Omental fat pad (tissue), 4 donors: ENCODE data around the gene UCN3. TPM values are rescaled to one million over a fixed set of nuclear protein-coding genes. Genes with fewer than 3 reads are reported as not detected.
"Not testable (repeated sequence)": the region's sequence is repeated elsewhere in the genome, so short reads cannot be mapped to it uniquely, and the experiment has no call there.

Experiments
- ATAC-seq: fragments of 150-250 bp; one replicate; pipeline ENCODE4 v1.9.1; 2016; ENCODE audit warnings: mild to moderate bottlenecking, moderate library complexity; ENCODE audit not compliant: low FRiP score
- DNase-seq: peaks from one replicate; pipeline ENCODE4 v3.0.0-alpha.2; 2019; ENCODE audit warnings: low spot score
- CTCF ChIP-seq, 3 donors: fragments of 450-650 bp; IDR thresholded peaks; one replicate each; pipeline ENCODE4 v1.5.1; 2016 to 2017; ENCODE audit warnings: antibody characterized with exemption in 3 of 3, mild to moderate bottlenecking in 3 of 3, moderate library complexity in 2 of 3
- total RNA-seq, 4 donors: library from RNA; depleted of rRNA; stranded (reverse); fragments of >200 nt; gene quantifications; one replicate each; pipeline ENCODE4 v1.1.0, GENCODE V29; 2016

Gene UCN3
- total RNA-seq, 4 donors from 2014 or later, result not detected

- TF ChIP-seq CTCF (IDR thresholded peaks at IDR 0.05), result no peak
- ATAC-seq (no peak), DNase-seq (no peak)
Measured at GRCh38 chr10:5376450-5376849, 11.7 kb downstream of the UCN3 start.

GRCh38 chr10:5379202-5379601 lies 14.4 kb downstream of the UCN3 start:
- ATAC-seq, DNase-seq: not testable (repeated sequence)

GRCh38 chr10:5380395-5380794 lies 15.6 kb downstream of the UCN3 start:
- not testable (repeated sequence) for ATAC-seq, DNase-seq

GRCh38 chr10:5381187-5381586 lies 16.4 kb downstream of the UCN3 start:
- no peak for TF ChIP-seq CTCF (IDR thresholded peaks at IDR 0.05)
- no peak for DNase-seq
- ATAC-seq, result no peak

- TF ChIP-seq CTCF (IDR thresholded peaks at IDR 0.05), result no peak
Measured at GRCh38 chr10:5385224-5385623, 20.5 kb downstream of the UCN3 start.

GRCh38 chr10:5387169-5387568 lies 22.4 kb downstream of the UCN3 start:
- TF ChIP-seq CTCF (IDR thresholded peaks at IDR 0.05), result no peak
- ATAC-seq, result no peak
- no peak for DNase-seq

More at GRCh38 chr10:5385224-5385623, 20.5 kb downstream of the UCN3 start:
- DNase-seq (no peak), ATAC-seq (no peak)

- no peak for ATAC-seq
- no peak for TF ChIP-seq CTCF (IDR thresholded peaks at IDR 0.05)
- DNase-seq, result no peak
Measured at GRCh38 chr10:5390607-5391205, 25.9 kb downstream of the UCN3 start.

- no peak for DNase-seq
- no peak for ATAC-seq
- TF ChIP-seq CTCF (IDR thresholded peaks at IDR 0.05), result no peak
Measured at GRCh38 chr10:5391790-5392189, 27.0 kb downstream of the UCN3 start.
